Upper lobe of left lung (tissue), 6 donors: Measurements from ENCODE around the gene ABCC5. TPM values are rescaled to one million over a fixed set of nuclear protein-coding genes. Genes with fewer than 3 reads are reported as not detected.

ENCODE experiments used
- ATAC-seq, 2 donors: fragments of 200-7000 bp; cut with Tn5 transposase; one replicate each; pipeline ENCODE4 v1.9.1; 2022; ENCODE audit warnings: mild to moderate bottlenecking in 2 of 2, moderate library complexity in 2 of 2; ENCODE audit not compliant: low FRiP score in 2 of 2
- DNase-seq, 2 donors: peaks; one replicate each; pipeline ENCODE4 v3.0.0-alpha.2; 2019 to 2020
- H3K27ac ChIP-seq, 4 donors: fragments of 200-600 bp; sonication (generic); one replicate each; pipeline ENCODE4 v1.5.1; 2016 to 2019
- H3K27me3 ChIP-seq, 4 donors: fragments of 200-600 bp; sonication (generic); one replicate each; pipeline ENCODE4 v1.5.1; 2017 to 2019
- H3K36me3 ChIP-seq, 4 donors: fragments of 200-600 bp; sonication (generic); one replicate each; pipeline ENCODE4 v1.5.1; 2016 to 2019
- H3K4me1 ChIP-seq, 4 donors: fragments of 200-600 bp; sonication (generic); one replicate each; pipeline ENCODE4 v1.5.1; 2018 to 2019
- H3K4me3 ChIP-seq, 4 donors: fragments of 200-600 bp; sonication (generic); one replicate each; pipeline ENCODE4 v1.5.1; 2017 to 2019; ENCODE audit warnings: mild to moderate bottlenecking in 2 of 4, moderate library complexity in 1 of 4
- H3K9me3 ChIP-seq, 4 donors: fragments of 200-600 bp; sonication (generic); one replicate each; pipeline ENCODE4 v1.5.1; 2018 to 2019
- EP300 ChIP-seq, 4 donors: sonication (generic); formaldehyde crosslinking; IDR thresholded peaks; one replicate each; pipeline ENCODE4 v1.5.1; 2017; ENCODE audit warnings: antibody characterized with exemption in 4 of 4, control low read depth in 2 of 4
- POLR2A ChIP-seq, 4 donors: fragments of 450-650 bp; IDR thresholded peaks; one replicate each; pipeline ENCODE4 v1.5.1; 2016 to 2017; ENCODE audit warnings: antibody characterized with exemption in 4 of 4, mild to moderate bottlenecking in 2 of 4
- POLR2AphosphoS5 ChIP-seq, 2 donors: sonication (generic); formaldehyde crosslinking; IDR thresholded peaks; one replicate each; pipeline ENCODE4 v1.5.1; 2017; ENCODE audit warnings: antibody characterized with exemption in 2 of 2
- WGBS, 2 donors: methylation state at CpG; one replicate each; pipeline ENCODE4 v1.1.5; 2017 to 2018; 5-methylcytosine and 5-hydroxymethylcytosine counted together
- total RNA-seq, 6 donors: library from RNA; depleted of rRNA in 4 of 6; stranded (reverse); fragments of >200 nt in 4 of 6; gene quantifications; one replicate each; pipeline versions ENCODE4 v1.1.0 to v1.2.1, GENCODE V29; 2016 to 2021
- TF ChIP-seq, protein P1 (sequence below), 6 experiments: fragments of 450-650 bp in 4 of 6; fragments of 200-600 bp in 2 of 6; sonication (generic) in 2 of 6; IDR thresholded peaks; one replicate each; pipeline ENCODE4 v1.5.1; 2016 to 2019; ENCODE audit warnings: antibody characterized with exemption in 6 of 6
- donor health status: DM: no; HTN: no; CAD: no; lungs with moderate emphysema.
- donor health status: DM: no; HTN: yes; CAD: no; lungs with severe emphysema.

Gene ABCC5
- total RNA-seq, 6 donors from 2014 or later = 13.2 to 107 (median 27.1) TPM

DNA sequence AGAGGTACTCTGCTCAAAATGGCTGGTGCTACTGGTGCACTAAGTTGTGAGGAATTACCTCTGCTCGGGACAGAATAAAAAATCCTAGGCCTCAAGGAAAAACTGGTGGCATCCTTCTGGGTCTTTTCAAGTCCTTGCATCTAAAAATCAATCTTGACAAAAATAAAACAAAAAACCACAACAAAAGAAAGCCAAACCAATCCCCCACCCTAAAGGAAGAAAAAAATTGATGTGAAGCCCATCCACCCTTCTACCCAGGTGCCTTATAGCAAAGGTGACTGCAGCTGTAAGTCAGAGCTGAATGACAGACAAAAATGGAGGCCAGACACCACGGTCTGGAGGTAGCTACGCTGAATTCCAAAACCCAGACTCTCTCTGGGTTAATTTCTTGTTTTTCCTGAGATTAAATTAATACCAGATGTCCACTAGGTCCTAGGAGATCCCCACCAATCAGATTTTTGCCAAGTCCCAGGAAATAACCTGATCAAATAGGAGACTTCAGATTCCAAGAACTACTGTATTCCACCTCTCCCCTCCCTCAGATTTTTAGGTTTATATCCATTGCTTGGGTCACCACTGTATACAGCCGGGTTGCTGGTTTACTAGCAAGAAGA is 33.5 kb downstream of the ABCC5 start:
- Histone ChIP-seq H3K4me1 (no peaks in the 10 kb centered on the region), H3K9me3 (no peaks in the 10 kb centered on the region), H3K36me3 (peaks cover 10 to 82% (median 32%) of the 10 kb centered on the region in 4 donors), H3K4me3 (no peak overlapping the region), H3K27me3 (no peaks in the 10 kb centered on the region), H3K27ac (no peak overlapping the region)
- 89 to 97% methylated on average over 4 of the region's 4 CpGs for WGBS, 2 donors
- TF ChIP-seq EP300 (IDR thresholded peaks at IDR 0.05) (no peak), POLR2AphosphoS5 (IDR thresholded peaks at IDR 0.05) (no peak), POLR2A (IDR thresholded peaks at IDR 0.05) (no peak)
- no peak for ATAC-seq
- no peak for DNase-seq

DNA sequence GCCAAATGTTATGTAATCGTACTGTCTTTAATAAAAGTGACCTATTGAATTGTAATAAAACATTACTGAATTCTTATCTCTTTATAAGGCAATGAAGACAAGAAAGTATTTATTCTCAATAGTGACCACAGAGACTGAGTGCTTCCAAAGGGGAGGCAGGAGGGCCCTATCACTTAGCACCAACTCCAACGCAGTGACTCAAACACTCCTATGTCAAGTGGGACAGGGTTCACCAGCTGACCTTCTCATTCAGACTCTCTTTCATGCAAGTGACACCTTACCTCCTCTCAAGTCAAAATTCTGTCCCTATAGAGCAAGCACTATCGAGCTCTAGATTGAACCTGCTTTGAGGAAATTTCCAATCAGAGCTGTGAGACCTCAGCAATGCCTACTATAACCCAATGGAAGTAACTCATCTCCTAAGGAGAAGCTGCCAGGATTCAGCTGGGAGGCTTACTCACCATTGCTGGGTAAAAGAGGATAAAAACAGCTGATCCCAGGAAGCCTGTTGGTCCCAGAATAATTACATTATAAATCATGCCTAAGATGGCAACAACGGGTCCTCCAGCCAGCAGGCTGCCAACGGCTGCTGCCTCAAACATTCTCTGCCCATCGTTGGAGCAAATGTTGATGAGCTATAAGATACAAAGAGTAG is 35.6 kb downstream of the ABCC5 start:
- DNase-seq (no peak), ATAC-seq (no peak)
- Histone ChIP-seq H3K36me3 (peaks cover 3 to 61% (median 17%) of the 10 kb centered on the region in 4 donors), H3K4me1 (no peaks in the 10 kb centered on the region), H3K9me3 (no peaks in the 10 kb centered on the region), H3K27ac (no peak overlapping the region), H3K27me3 (no peaks in the 10 kb centered on the region), H3K4me3 (no peak overlapping the region)
- WGBS, 2 donors = 86 to 89% methylated on average over 6 of the region's 6 CpGs
- TF ChIP-seq EP300 (IDR thresholded peaks at IDR 0.05) (no peak), POLR2AphosphoS5 (IDR thresholded peaks at IDR 0.05) (no peak), POLR2A (IDR thresholded peaks at IDR 0.05) (no peak)

- TF ChIP-seq POLR2A (IDR thresholded peaks at IDR 0.05) = no peak
- TF ChIP-seq, protein P1, sequence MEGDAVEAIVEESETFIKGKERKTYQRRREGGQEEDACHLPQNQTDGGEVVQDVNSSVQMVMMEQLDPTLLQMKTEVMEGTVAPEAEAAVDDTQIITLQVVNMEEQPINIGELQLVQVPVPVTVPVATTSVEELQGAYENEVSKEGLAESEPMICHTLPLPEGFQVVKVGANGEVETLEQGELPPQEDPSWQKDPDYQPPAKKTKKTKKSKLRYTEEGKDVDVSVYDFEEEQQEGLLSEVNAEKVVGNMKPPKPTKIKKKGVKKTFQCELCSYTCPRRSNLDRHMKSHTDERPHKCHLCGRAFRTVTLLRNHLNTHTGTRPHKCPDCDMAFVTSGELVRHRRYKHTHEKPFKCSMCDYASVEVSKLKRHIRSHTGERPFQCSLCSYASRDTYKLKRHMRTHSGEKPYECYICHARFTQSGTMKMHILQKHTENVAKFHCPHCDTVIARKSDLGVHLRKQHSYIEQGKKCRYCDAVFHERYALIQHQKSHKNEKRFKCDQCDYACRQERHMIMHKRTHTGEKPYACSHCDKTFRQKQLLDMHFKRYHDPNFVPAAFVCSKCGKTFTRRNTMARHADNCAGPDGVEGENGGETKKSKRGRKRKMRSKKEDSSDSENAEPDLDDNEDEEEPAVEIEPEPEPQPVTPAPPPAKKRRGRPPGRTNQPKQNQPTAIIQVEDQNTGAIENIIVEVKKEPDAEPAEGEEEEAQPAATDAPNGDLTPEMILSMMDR (IDR thresholded peaks at IDR 0.05) = no peak
- TF ChIP-seq EP300 (IDR thresholded peaks at IDR 0.05) = no peak
- TF ChIP-seq POLR2AphosphoS5 (IDR thresholded peaks at IDR 0.05) = no peak
- Histone ChIP-seq H3K4me1 (no peaks in the 10 kb centered on the region), H3K27me3 (no peaks in the 10 kb centered on the region), H3K9me3 (no peaks in the 10 kb centered on the region), H3K4me3 (no peak overlapping the region), H3K27ac (no peak overlapping the region), H3K36me3 (peaks cover 3 to 44% (median 14%) of the 10 kb centered on the region in 4 donors)
- WGBS, 2 donors = 95% methylated on average over 4 of the region's 4 CpGs
- ATAC-seq = no peak
- no peak for DNase-seq
These were observed 37.3 kb downstream of the ABCC5 start for GRCh38 chr3:183980403-183980802.

DNA sequence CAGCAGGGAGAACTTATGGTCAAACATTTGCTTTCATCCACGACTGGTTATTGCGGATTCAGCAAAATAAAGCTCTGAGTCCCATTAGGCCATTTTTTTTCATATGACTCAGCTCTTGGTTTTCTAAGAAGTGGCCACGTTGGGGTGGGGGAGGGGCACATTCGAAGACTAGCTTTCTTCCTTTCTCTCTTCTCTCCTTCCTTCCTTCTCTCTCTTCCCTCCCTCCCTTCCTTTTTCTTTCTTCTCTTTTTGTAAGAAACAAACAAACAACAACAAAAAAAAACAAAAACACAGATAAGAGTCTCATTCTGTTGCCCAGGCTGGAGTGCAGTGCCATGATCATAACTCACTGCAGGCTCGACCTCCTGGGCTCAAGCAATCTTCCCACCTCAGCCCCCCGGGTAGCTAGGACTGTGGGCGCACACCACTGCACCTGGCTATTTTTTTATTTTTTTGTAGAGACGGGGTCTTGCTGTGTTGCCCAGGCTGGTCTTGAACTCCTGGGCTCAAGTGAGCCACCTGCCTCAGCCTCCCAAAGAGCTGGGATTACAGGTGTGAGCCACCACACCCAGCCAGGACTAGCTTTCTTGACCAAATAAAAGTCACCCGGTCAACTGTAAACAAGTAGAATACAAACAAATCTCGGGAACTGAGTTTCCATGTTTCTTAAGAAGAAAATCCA is 41.6 kb downstream of the ABCC5 start:
- no peak for ATAC-seq
- no peak for TF ChIP-seq EP300 (IDR thresholded peaks at IDR 0.05)
- TF ChIP-seq POLR2A (IDR thresholded peaks at IDR 0.05) = no peak
- no peak for TF ChIP-seq POLR2AphosphoS5 (IDR thresholded peaks at IDR 0.05)
- TF ChIP-seq, protein P1 (IDR thresholded peaks at IDR 0.05) = no peak
- Histone ChIP-seq H3K27ac (no peak overlapping the region), H3K36me3 (peaks cover 0 to 21% (median 6%) of the 10 kb centered on the region in 4 donors), H3K27me3 (no peaks in the 10 kb centered on the region), H3K9me3 (no peaks in the 10 kb centered on the region), H3K4me1 (no peaks in the 10 kb centered on the region), H3K4me3 (no peak overlapping the region)
- no peak for DNase-seq
- 84% methylated on average over 9 to 10 of the region's 10 CpGs for WGBS, 2 donors

- Histone ChIP-seq H3K36me3 (peaks cover 8 to 71% (median 29%) of the 10 kb centered on the region in 4 donors), H3K9me3 (no peaks in the 10 kb centered on the region), H3K4me3 (no peak overlapping the region), H3K27ac (no peak overlapping the region), H3K4me1 (no peaks in the 10 kb centered on the region), H3K27me3 (no peaks in the 10 kb centered on the region)
- TF ChIP-seq POLR2A (IDR thresholded peaks at IDR 0.05) (no peak), EP300 (IDR thresholded peaks at IDR 0.05) (no peak), POLR2AphosphoS5 (IDR thresholded peaks at IDR 0.05) (no peak)
- TF ChIP-seq, protein P1 (IDR thresholded peaks at IDR 0.05) = no peak
- ATAC-seq (no peak), DNase-seq (no peak)
- 72 to 82% methylated on average over 4 of the region's 4 CpGs for whole genome bisulfite sequencing, 2 donors
These were observed 48.9 kb downstream of the ABCC5 start for GRCh38 chr3:183968666-183969245.
